GM12878 (cell line): ENCODE results near the gene RAB44. TPM values are rescaled to one million over a fixed set of nuclear protein-coding genes. Genes with fewer than 3 reads are reported as not detected.

Experiments
- ATF7 ChIP-seq: fragments of 450-650 bp; IDR thresholded peaks from 2 replicates; pipeline ENCODE4 v1.6.1; 2016; ENCODE audit warnings: low read depth, mild to moderate bottlenecking
- BHLHE40 ChIP-seq, 2 experiments: fragments of 450-650 bp in 1 of 2; IDR thresholded peaks; 2 replicates each; pipeline ENCODE4 v1.6.1; 2011 to 2017; ENCODE audit warnings: low read depth in 2 of 2, borderline replicate concordance in 1 of 2, improper control_type of control experiment in 1 of 2, low read length in 1 of 2, mild to moderate bottlenecking in 1 of 2
- CHD4 ChIP-seq: fragments of 200-600 bp; sonication (generic); IDR thresholded peaks from 2 replicates; pipeline ENCODE4 v1.6.1; 2016; ENCODE audit warnings: mild to moderate bottlenecking
- CREB1 ChIP-seq: IDR thresholded peaks from 2 replicates; pipeline ENCODE4 v1.6.1; 2012; ENCODE audit warnings: low read depth, mild to moderate bottlenecking, inconsistent platforms
- EZH2 ChIP-seq: IDR thresholded peaks from 2 replicates; pipeline ENCODE4 v1.6.1; 2012; ENCODE audit warnings: low read depth, mild to moderate bottlenecking, control low read depth, inconsistent platforms, low read length, borderline replicate concordance; ENCODE audit not compliant: control insufficient read depth
- FOS ChIP-seq: IDR thresholded peaks from 3 replicates; pipeline ENCODE4 v1.6.1; 2011; ENCODE audit warnings: borderline replicate concordance; ENCODE audit not compliant: insufficient read length; ENCODE audit errors: extremely low read depth
- HCFC1 ChIP-seq: fragments of 150-350 bp; IDR thresholded peaks from 2 replicates; pipeline ENCODE4 v1.6.1; 2014; ENCODE audit warnings: low read length
- MEF2B ChIP-seq: fragments of 450-650 bp; IDR thresholded peaks from 2 replicates; pipeline ENCODE4 v1.6.1; 2018; ENCODE audit warnings: mild to moderate bottlenecking, moderate library complexity; ENCODE audit not compliant: partially characterized antibody, poor library complexity, severe bottlenecking
- NBN ChIP-seq: fragments of 450-650 bp; IDR thresholded peaks from 2 replicates; pipeline ENCODE4 v1.6.1; 2016
- PRDM15 ChIP-seq: fragments of 450-650 bp; formaldehyde crosslinking; IDR thresholded peaks from 2 replicates; pipeline ENCODE4 v1.4.0; 2020; ENCODE audit warnings: mild to moderate bottlenecking, moderate library complexity
- RUNX3 ChIP-seq: IDR thresholded peaks from 2 replicates; pipeline ENCODE4 v1.6.1; 2012; ENCODE audit warnings: low read length, inconsistent platforms
- SIN3A ChIP-seq: IDR thresholded peaks from 2 replicates; pipeline ENCODE4 v1.6.1; 2012; ENCODE audit warnings: low read depth, low read length, improper control_type of control experiment
- SMAD5 ChIP-seq: IDR thresholded peaks from 2 replicates; pipeline ENCODE4 v1.6.1; 2016; ENCODE audit warnings: antibody characterized with exemption, low read depth
- SPI1 ChIP-seq: IDR thresholded peaks from 2 replicates; pipeline ENCODE4 v1.6.1; 2011; ENCODE audit warnings: low read depth, mild to moderate bottlenecking, low read length, moderate library complexity, borderline replicate concordance; ENCODE audit not compliant: insufficient read depth
- SREBF2 ChIP-seq: IDR thresholded peaks from 2 replicates; pipeline ENCODE4 v1.6.1; 2012; ENCODE audit warnings: mild to moderate bottlenecking, low read length
- STAT3 ChIP-seq: IDR thresholded peaks from 2 replicates; pipeline ENCODE4 v1.6.1; 2011; ENCODE audit warnings: low read depth, low read length, improper control_type of control experiment
- USF1 ChIP-seq: IDR thresholded peaks from 2 replicates; pipeline ENCODE4 v1.6.1; 2011; ENCODE audit warnings: borderline replicate concordance, low read depth, mild to moderate bottlenecking, moderate library complexity, mixed read lengths, low read length; ENCODE audit not compliant: insufficient read depth; ENCODE audit errors: extremely low read length
- ZNF592 ChIP-seq: fragments of 450-650 bp; IDR thresholded peaks from 2 replicates; pipeline ENCODE4 v1.6.1; 2017; ENCODE audit warnings: mild to moderate bottlenecking, moderate library complexity
- polyA plus RNA-seq, 11 experiments: library from polyadenylated mRNA; depleted of rRNA in 4 of 11; unstranded in 6 of 11; stranded (reverse) in 5 of 11; fragments of >200 nt; fragmentation: Nextera tagmentation in 4 of 11; fragmentation: Illumina TruSeq in 1 of 11; extraction: Ambion mirVana in 4 of 11; extraction: Trizol in 1 of 11; gene quantifications; 1 replicate in 1 of 11; 2 replicates in 10 of 11; pipeline versions ENCODE4 v1.2.1 to v1.2.3, GENCODE V29; 2011 to 2016; ENCODE audit warnings: inconsistent platforms in 2 of 11, missing spikeins in 2 of 11, low read depth in 1 of 11
- total RNA-seq, 4 experiments: library from RNA; depleted of rRNA in 3 of 4; stranded (reverse); fragments of >200 nt in 3 of 4; fragmentation: Illumina TruSeq in 1 of 4; extraction: Trizol in 1 of 4; gene quantifications; 2 replicates each; pipeline versions ENCODE4 v1.2.1 to v1.2.3, GENCODE V29; 2013 to 2021
- TF ChIP-seq, protein P1 (sequence below): fragments of 450-650 bp; IDR thresholded peaks from 2 replicates; pipeline ENCODE4 v1.6.1; 2017; ENCODE audit warnings: mild to moderate bottlenecking
- TF ChIP-seq, protein P2 (sequence below): IDR thresholded peaks from 2 replicates; pipeline ENCODE4 v1.6.1; 2011; ENCODE audit warnings: low read depth, mild to moderate bottlenecking, low read length, moderate library complexity, borderline replicate concordance; ENCODE audit errors: extremely low read depth

RAB44 gene
- total and polyA plus RNA-seq, 10 of the 15 experiments (the other 5 are each of a cell fraction or from before 2014, with no cell fraction given): 0.01 to 0.08 (median 0.05) TPM; not detected in 2

DNA sequence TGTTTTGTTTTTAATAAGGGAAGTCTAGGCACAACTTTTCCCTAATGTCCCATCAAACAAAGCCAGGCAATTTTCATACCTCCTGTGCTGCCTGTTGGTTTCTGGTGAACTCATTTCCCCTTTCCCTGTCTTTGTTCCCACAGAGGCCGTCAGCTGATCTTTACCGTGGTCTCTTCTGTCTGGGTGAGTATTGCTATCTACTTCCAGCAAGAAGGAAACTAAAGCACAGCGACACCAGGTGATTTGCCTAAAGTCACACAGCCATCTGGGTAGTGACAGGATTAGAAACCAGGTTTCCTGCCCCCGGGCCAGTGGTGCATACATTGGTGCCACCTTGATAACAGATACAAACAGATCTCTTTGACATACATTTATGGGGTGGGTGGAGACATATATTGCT lies 59.6 kb downstream of the RAB44 start (continued):
- TF ChIP-seq PRDM15 (CRISPR knock-in tag) (no peak), RUNX3 (0 out of 2 replicates have a peak, but pooled peaks have one; percentile 4), SMAD5 (no peak), SPI1 (peak; percentile 34; the same call in 1 of the 2 replicates), FOS (no peak), STAT3 (no peak), NBN (no peak), CREB1 (no peak), EZH2 (no peak), ATF7 (peak; percentile 22; the same call in 1 of the 2 replicates), MEF2B (no peak), HCFC1 (no peak), BHLHE40 (IDR thresholded peaks at IDR 0.05; ENCODE audit: borderline replicate concordance in 1 of 2, low read depth in 2 of 2, low read length in 1 of 2) (peak in 1 of 2 experiments; percentile 1; a peak in 1 of 4 replicates), ZNF592 (no peak), SREBF2 (no peak), CHD4 (no peak), SIN3A (no peak), USF1 (no peak)
- TF ChIP-seq, protein P1, sequence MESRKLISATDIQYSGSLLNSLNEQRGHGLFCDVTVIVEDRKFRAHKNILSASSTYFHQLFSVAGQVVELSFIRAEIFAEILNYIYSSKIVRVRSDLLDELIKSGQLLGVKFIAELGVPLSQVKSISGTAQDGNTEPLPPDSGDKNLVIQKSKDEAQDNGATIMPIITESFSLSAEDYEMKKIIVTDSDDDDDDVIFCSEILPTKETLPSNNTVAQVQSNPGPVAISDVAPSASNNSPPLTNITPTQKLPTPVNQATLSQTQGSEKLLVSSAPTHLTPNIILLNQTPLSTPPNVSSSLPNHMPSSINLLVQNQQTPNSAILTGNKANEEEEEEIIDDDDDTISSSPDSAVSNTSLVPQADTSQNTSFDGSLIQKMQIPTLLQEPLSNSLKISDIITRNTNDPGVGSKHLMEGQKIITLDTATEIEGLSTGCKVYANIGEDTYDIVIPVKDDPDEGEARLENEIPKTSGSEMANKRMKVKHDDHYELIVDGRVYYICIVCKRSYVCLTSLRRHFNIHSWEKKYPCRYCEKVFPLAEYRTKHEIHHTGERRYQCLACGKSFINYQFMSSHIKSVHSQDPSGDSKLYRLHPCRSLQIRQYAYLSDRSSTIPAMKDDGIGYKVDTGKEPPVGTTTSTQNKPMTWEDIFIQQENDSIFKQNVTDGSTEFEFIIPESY: no peak
- TF ChIP-seq, protein P2, sequence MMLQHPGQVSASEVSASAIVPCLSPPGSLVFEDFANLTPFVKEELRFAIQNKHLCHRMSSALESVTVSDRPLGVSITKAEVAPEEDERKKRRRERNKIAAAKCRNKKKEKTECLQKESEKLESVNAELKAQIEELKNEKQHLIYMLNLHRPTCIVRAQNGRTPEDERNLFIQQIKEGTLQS: no peak
